Measurements from ENCODE around the gene INSIG2.

Gene INSIG2

GRCh38 chr2:118115761-118116160, 27.5 kb downstream of the INSIG2 start:
- in situ Hi-C loops (cut with HindIII; ENCODE audit: low pct_unique_long_range_greater_than_20kb, low sequenced_read_pairs), result no loop called here
- no peak for DNase-seq (ENCODE audit: low read depth in 1 of 2, low spot score in 1 of 2)
- no peak for TF ChIP-seq JUND (IDR thresholded peaks at IDR 0.05; ENCODE audit: low read depth)

GRCh38 chr2:118118479-118118878, 30.2 kb downstream of the INSIG2 start:
- no peak for TF ChIP-seq JUND (IDR thresholded peaks at IDR 0.05; ENCODE audit: low read depth)
- in situ Hi-C loops (cut with HindIII; ENCODE audit: low pct_unique_long_range_greater_than_20kb, low sequenced_read_pairs), result no loop called here
- no peak for DNase-seq (ENCODE audit: low read depth in 1 of 2, low spot score in 1 of 2)

- TF ChIP-seq JUND (IDR thresholded peaks at IDR 0.05; ENCODE audit: low read depth), result no peak
- DNase-seq (ENCODE audit: low read depth in 1 of 2, low spot score in 1 of 2), result no peak
- in situ Hi-C loops (cut with HindIII; ENCODE audit: low pct_unique_long_range_greater_than_20kb, low sequenced_read_pairs), result no loop called here
Measured at GRCh38 chr2:118119158-118119727, 31.0 kb downstream of the INSIG2 start.

GRCh38 chr2:118119761-118120400, 31.6 kb downstream of the INSIG2 start:
- no peak for DNase-seq (ENCODE audit: low read depth in 1 of 2, low spot score in 1 of 2)
- in situ Hi-C loops (cut with HindIII; ENCODE audit: low pct_unique_long_range_greater_than_20kb, low sequenced_read_pairs), result no loop called here
- no peak for TF ChIP-seq JUND (IDR thresholded peaks at IDR 0.05; ENCODE audit: low read depth)

- in situ Hi-C loops (cut with HindIII; ENCODE audit: low pct_unique_long_range_greater_than_20kb, low sequenced_read_pairs), result no loop called here
- no peak for TF ChIP-seq JUND (IDR thresholded peaks at IDR 0.05; ENCODE audit: low read depth)
- DNase-seq (ENCODE audit: low read depth in 1 of 2, low spot score in 1 of 2), result no peak
Measured at GRCh38 chr2:118120401-118120780, 32.1 kb downstream of the INSIG2 start.

- DNase-seq (ENCODE audit: low read depth in 1 of 2, low spot score in 1 of 2), result no peak
- no peak for TF ChIP-seq JUND (IDR thresholded peaks at IDR 0.05; ENCODE audit: low read depth)
- in situ Hi-C loops (cut with HindIII; ENCODE audit: low pct_unique_long_range_greater_than_20kb, low sequenced_read_pairs), result no loop called here
Measured at GRCh38 chr2:118121101-118121500, 32.8 kb downstream of the INSIG2 start.

- TF ChIP-seq JUND (IDR thresholded peaks at IDR 0.05; ENCODE audit: low read depth), result no peak
- in situ Hi-C loops (cut with HindIII; ENCODE audit: low pct_unique_long_range_greater_than_20kb, low sequenced_read_pairs), result no loop called here
- no peak for DNase-seq (ENCODE audit: low read depth in 1 of 2, low spot score in 1 of 2)
Measured at GRCh38 chr2:118121986-118122524, 33.8 kb downstream of the INSIG2 start.

- DNase-seq (ENCODE audit: low read depth in 1 of 2, low spot score in 1 of 2), result no peak
- TF ChIP-seq JUND (IDR thresholded peaks at IDR 0.05; ENCODE audit: low read depth), result no peak
- in situ Hi-C loops (cut with HindIII; ENCODE audit: low pct_unique_long_range_greater_than_20kb, low sequenced_read_pairs), result no loop called here
Measured at GRCh38 chr2:118122594-118123281, 34.5 kb downstream of the INSIG2 start.

- DNase-seq (ENCODE audit: low read depth in 1 of 2, low spot score in 1 of 2), result peak in 1 of 2 experiments; percentile 43
- no peak for TF ChIP-seq JUND (IDR thresholded peaks at IDR 0.05; ENCODE audit: low read depth)
- in situ Hi-C loops (cut with HindIII; ENCODE audit: low pct_unique_long_range_greater_than_20kb, low sequenced_read_pairs), result no loop called here
Measured at GRCh38 chr2:118123561-118124232, 35.4 kb downstream of the INSIG2 start.

GRCh38 chr2:118124288-118124891, 36.1 kb downstream of the INSIG2 start:
- in situ Hi-C loops (cut with HindIII; ENCODE audit: low pct_unique_long_range_greater_than_20kb, low sequenced_read_pairs), result no loop called here
- no peak for DNase-seq (ENCODE audit: low read depth in 1 of 2, low spot score in 1 of 2)
- TF ChIP-seq JUND (IDR thresholded peaks at IDR 0.05; ENCODE audit: low read depth), result no peak

GRCh38 chr2:118127250-118127649, 39.0 kb downstream of the INSIG2 start:
- no peak for TF ChIP-seq JUND (IDR thresholded peaks at IDR 0.05; ENCODE audit: low read depth)
- DNase-seq (ENCODE audit: low read depth in 1 of 2, low spot score in 1 of 2), result no peak
- in situ Hi-C loops (cut with HindIII; ENCODE audit: low pct_unique_long_range_greater_than_20kb, low sequenced_read_pairs), result no loop called here

GRCh38 chr2:118128826-118129225, 40.6 kb downstream of the INSIG2 start:
- in situ Hi-C loops (cut with HindIII; ENCODE audit: low pct_unique_long_range_greater_than_20kb, low sequenced_read_pairs), result no loop called here
- no peak for TF ChIP-seq JUND (IDR thresholded peaks at IDR 0.05; ENCODE audit: low read depth)
- DNase-seq (ENCODE audit: low read depth in 1 of 2, low spot score in 1 of 2), result no peak

All from T47D (cell line).